Activated B cell treated with CpG ODN at 0.5 μM for 24 hours (primary cell): ENCODE measurements around the gene COLEC12. TPM values are rescaled to one million over a fixed set of nuclear protein-coding genes. Genes with fewer than 3 reads are reported as not detected.

Experiments
- ATAC-seq: fragments of 200-7000 bp; cut with Tn5 transposase; one replicate; pipeline ENCODE4 v1.10.0; 2021; ENCODE audit warnings: low read depth, mild to moderate bottlenecking, moderate library complexity
- CTCF ChIA-PET: fragments of 350-600 bp; sonication (Branson Sonifier 250); formaldehyde crosslinking; loops from one replicate; lab custom pipeline; 2021; ENCODE audit warnings: antibody characterized with exemption; lab: Charles Lee
- POLR2A ChIA-PET: fragments of 350-600 bp; sonication (Branson Sonifier 250); formaldehyde crosslinking; loops from one replicate; lab custom pipeline; 2021; ENCODE audit warnings: antibody characterized with exemption; lab: Charles Lee
- DNase-seq: peaks from one replicate; pipeline ENCODE4 v3.0.0; 2022
- H3K27ac Mint-ChIP-seq: one replicate; pipeline ENCODE4 v1.8.0; 2020; ENCODE audit warnings: mixed read lengths
- H3K27me3 Mint-ChIP-seq: one replicate; pipeline ENCODE4 v1.8.0; 2021; ENCODE audit warnings: mixed read lengths
- H3K36me3 Mint-ChIP-seq: one replicate; pipeline ENCODE4 v1.8.0; 2021; ENCODE audit warnings: low read depth, mixed read lengths
- H3K4me1 Mint-ChIP-seq: one replicate; pipeline ENCODE4 v1.8.0; 2021; ENCODE audit warnings: mixed read lengths
- H3K4me3 Mint-ChIP-seq: one replicate; pipeline ENCODE4 v1.8.0; 2020; ENCODE audit warnings: mild to moderate bottlenecking, mixed read lengths
- H3K9me3 Mint-ChIP-seq: one replicate; pipeline ENCODE4 v1.8.0; 2020; ENCODE audit warnings: mixed read lengths
- intact Hi-C: fragments of 100-400 bp; cut with micrococcal nuclease; formaldehyde crosslinking; loops from one replicate; pipeline ENCODE4 v1.15.1; 2024
- total RNA-seq: library from RNA; stranded (reverse); gene quantifications from 2 replicates; pipeline ENCODE4 v1.2.3, GENCODE V29; 2022
- TF ChIP-seq, protein P1 (sequence below): fragments of 200-600 bp; IDR thresholded peaks from one replicate; pipeline ENCODE4 v1.8.0; 2022; ENCODE audit warnings: antibody characterized with exemption, mild to moderate bottlenecking

The COLEC12 gene
- total RNA-seq, 1 donor from 2014 or later: not detected

- TF ChIP-seq, protein P1, sequence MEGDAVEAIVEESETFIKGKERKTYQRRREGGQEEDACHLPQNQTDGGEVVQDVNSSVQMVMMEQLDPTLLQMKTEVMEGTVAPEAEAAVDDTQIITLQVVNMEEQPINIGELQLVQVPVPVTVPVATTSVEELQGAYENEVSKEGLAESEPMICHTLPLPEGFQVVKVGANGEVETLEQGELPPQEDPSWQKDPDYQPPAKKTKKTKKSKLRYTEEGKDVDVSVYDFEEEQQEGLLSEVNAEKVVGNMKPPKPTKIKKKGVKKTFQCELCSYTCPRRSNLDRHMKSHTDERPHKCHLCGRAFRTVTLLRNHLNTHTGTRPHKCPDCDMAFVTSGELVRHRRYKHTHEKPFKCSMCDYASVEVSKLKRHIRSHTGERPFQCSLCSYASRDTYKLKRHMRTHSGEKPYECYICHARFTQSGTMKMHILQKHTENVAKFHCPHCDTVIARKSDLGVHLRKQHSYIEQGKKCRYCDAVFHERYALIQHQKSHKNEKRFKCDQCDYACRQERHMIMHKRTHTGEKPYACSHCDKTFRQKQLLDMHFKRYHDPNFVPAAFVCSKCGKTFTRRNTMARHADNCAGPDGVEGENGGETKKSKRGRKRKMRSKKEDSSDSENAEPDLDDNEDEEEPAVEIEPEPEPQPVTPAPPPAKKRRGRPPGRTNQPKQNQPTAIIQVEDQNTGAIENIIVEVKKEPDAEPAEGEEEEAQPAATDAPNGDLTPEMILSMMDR: no peak
- Mint-ChIP-seq H3K4me1 (peaks cover 2% of the 10 kb centered on the region), H3K9me3 (no peaks in the 10 kb centered on the region), H3K4me3 (no peak overlapping the region), H3K36me3 (no peaks in the 10 kb centered on the region), H3K27me3 (peaks cover 3% of the 10 kb centered on the region), H3K27ac (no peak overlapping the region)
- POLR2A ChIA-PET: interaction anchor here (0.6 kb wide), 1 partner anchor 348 kb away, joined by 3 read pairs; the partner anchor contains the start of gene USP14
- DNase-seq (no peak), ATAC-seq (no peak)
- CTCF ChIA-PET: no interaction called here
- intact Hi-C loops: no loop called here
These were observed 5.8 kb upstream of the COLEC12 start for GRCh38 chr18:506264-506663.

DNA sequence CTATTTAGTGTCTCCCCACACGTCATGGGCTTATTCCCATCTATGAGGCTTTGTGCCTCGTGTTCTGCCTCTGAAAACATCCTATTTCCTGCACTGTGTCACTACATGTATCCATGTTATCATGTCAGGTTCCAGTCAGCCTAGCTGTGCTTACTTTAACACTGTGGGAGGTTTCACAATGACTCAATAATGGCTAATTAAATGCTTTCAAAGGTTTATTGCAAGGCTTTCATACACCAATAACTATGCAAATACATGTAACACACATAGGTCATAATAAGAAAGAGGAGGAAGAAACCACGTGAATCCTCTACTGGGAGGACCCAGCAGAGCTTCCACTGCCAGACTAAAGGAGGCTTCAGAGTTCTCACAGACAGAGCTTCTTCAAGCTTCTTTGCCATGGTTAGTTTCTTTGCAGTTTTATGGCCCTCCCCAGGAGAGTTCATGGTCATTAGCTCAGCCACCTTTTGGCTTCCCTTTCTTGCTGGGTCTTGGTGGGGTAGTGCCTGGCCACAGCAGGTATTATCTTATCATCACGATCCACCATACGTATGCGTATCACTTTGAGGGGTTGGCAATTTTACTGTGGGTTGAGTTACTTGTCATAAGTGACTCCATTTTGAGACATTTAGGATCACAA, 5.1 kb upstream of the COLEC12 start:
- peaks cover 7% of the 10 kb centered on the region for H3K27me3 Mint-ChIP-seq
- H3K9me3 Mint-ChIP-seq: no peaks in the 10 kb centered on the region
- TF ChIP-seq, protein P1: no peak
- H3K4me3 Mint-ChIP-seq: no peak overlapping the region
- no peak overlapping the region for H3K27ac Mint-ChIP-seq
- DNase-seq (no peak), ATAC-seq (no peak)
- ChIA-PET POLR2A (interaction anchor here (0.6 kb wide), 1 partner anchor 347 kb away, joined by 3 read pairs; the partner anchor contains the start of gene USP14), CTCF (no interaction called here)
- intact Hi-C loops: no loop called here
- H3K4me1 Mint-ChIP-seq: peaks cover 9% of the 10 kb centered on the region
- H3K36me3 Mint-ChIP-seq: no peaks in the 10 kb centered on the region

DNA sequence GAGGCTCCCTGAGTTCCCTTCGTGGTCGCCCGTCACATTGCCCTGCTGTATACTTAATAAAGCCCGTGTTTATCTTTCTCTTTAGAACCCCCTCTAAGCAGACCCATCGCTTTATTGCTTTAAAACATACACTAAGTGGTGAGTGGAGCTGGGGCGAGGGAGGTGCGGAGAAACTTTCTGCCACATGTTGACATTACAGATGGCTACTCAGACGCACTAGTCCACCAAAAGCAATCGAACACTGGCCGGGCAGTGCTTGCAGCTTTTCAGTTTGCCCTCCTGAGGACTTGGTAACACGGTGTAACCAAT, 859 bp upstream of the COLEC12 start:
- peak overlapping the region; percentile 28 for H3K4me3 Mint-ChIP-seq
- no peaks in the 10 kb centered on the region for H3K9me3 Mint-ChIP-seq
- ChIA-PET CTCF (no interaction called here), POLR2A (no interaction called here)
- ATAC-seq (no peak), DNase-seq (no peak)
- TF ChIP-seq, protein P1: no peak
- peaks cover 17% of the 10 kb centered on the region for H3K4me1 Mint-ChIP-seq
- no peak overlapping the region for H3K27ac Mint-ChIP-seq
- no peaks in the 10 kb centered on the region for H3K36me3 Mint-ChIP-seq
- peaks cover 31% of the 10 kb centered on the region for H3K27me3 Mint-ChIP-seq
- intact Hi-C loops: no loop called here

DNA sequence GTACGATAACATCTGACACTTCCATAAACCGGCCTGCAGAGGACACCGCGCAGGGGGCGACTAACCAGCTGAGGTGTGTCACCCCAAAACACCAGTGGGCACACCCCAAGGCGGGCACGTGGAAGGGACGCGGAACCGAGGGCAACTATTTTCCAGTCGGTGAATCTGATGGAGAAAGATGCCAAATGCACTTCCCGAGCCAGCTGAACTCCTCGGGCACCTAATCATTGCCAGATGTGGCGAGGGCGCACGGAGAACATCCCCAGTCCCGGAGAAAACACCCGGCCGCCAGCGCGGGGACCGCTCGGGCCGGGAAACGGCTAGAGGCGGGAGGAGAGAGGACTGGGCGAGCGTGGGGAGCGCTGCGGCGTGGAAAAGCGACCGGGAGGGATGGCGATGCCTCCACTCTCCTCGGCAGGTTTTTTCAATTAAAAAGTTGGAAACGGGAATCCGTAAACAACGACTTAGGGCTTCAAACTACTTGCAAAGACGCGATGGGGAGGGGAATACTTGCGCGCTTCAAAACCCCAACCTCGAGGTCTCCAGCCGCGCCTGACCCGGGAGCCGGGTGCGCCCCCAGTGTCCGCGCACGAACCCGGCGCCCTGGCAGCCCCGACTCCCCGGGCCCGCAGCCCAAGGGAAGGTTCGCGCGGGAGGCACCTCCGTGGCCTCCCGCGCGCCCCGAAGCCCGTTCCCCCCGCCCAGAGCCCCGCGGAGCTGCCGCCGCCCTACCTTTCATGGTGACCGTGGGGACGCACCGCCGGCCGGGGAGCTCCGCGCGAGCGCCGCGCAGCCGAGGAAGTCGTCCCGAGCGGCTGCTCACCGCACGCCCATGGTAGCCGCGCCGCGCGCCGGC, 497 bp downstream of the COLEC12 start:
- peaks cover 17% of the 10 kb centered on the region for H3K4me1 Mint-ChIP-seq
- ATAC-seq (no peak), DNase-seq (no peak)
- ChIA-PET POLR2A (no interaction called here), CTCF (no interaction called here)
- peaks cover 32% of the 10 kb centered on the region for H3K27me3 Mint-ChIP-seq
- TF ChIP-seq, protein P1: no peak
- no peaks in the 10 kb centered on the region for H3K36me3 Mint-ChIP-seq
- no peaks in the 10 kb centered on the region for H3K9me3 Mint-ChIP-seq
- H3K4me3 Mint-ChIP-seq: no peak overlapping the region
- no peak overlapping the region for H3K27ac Mint-ChIP-seq
- intact Hi-C loops: no loop called here
